ENCODE measurements around the gene ABI1.

DNA sequence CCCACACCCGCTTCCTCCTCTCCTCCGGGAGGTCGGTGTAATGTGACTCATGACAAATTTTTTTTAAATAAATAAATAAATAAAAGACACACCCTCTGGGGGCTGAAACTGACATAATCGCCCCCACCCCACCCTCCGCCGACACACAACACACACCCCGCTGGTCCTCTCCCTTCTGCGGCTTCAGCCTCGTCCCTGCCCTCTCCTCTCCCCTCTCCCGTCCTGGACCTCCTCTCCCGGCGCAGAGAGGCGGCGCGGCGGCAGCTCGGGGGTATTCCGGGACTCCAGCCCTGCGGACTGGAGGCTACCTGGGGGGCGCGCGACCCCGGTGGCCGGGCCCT is 686 bp downstream of the ABI1 start:
- TF ChIP-seq, protein P1, sequence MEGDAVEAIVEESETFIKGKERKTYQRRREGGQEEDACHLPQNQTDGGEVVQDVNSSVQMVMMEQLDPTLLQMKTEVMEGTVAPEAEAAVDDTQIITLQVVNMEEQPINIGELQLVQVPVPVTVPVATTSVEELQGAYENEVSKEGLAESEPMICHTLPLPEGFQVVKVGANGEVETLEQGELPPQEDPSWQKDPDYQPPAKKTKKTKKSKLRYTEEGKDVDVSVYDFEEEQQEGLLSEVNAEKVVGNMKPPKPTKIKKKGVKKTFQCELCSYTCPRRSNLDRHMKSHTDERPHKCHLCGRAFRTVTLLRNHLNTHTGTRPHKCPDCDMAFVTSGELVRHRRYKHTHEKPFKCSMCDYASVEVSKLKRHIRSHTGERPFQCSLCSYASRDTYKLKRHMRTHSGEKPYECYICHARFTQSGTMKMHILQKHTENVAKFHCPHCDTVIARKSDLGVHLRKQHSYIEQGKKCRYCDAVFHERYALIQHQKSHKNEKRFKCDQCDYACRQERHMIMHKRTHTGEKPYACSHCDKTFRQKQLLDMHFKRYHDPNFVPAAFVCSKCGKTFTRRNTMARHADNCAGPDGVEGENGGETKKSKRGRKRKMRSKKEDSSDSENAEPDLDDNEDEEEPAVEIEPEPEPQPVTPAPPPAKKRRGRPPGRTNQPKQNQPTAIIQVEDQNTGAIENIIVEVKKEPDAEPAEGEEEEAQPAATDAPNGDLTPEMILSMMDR (IDR thresholded peaks at IDR 0.05) = no peak
- TF ChIP-seq POLR2A (IDR thresholded peaks at IDR 0.05) (no peak), POLR2AphosphoS5 (IDR thresholded peaks at IDR 0.05) (peak in 2 of 3 donors; percentile 8 to 41)

All from transverse colon (tissue), 4 donors.